Vagina (tissue), 2 donors: ENCODE results near the gene CACYBP. TPM values are rescaled to one million over a fixed set of nuclear protein-coding genes. Genes with fewer than 3 reads are reported as not detected.

ENCODE experiments used
- DNase-seq, 2 donors: peaks; one replicate each; pipeline ENCODE4 v3.0.0-alpha.2; 2017; ENCODE audit errors: extremely low spot score in 2 of 2
- H3K27ac ChIP-seq: fragments of 200-600 bp; sonication (generic); one replicate; pipeline ENCODE4 v1.5.1; 2019
- H3K27me3 ChIP-seq: fragments of 200-600 bp; sonication (generic); one replicate; pipeline ENCODE4 v1.5.1; 2019
- H3K36me3 ChIP-seq, 2 donors: fragments of 200-600 bp; sonication (generic); one replicate each; pipeline ENCODE4 v1.5.1; 2017 to 2019
- H3K4me1 ChIP-seq: fragments of 200-600 bp; sonication (generic); one replicate; pipeline ENCODE4 v1.5.1; 2019
- H3K4me3 ChIP-seq, 2 donors: fragments of 200-600 bp; sonication (generic); 1 replicate in 1 of 2; 2 replicates in 1 of 2; pipeline ENCODE4 v1.5.1; 2016 to 2019
- H3K9me3 ChIP-seq: fragments of 200-600 bp; sonication (generic); one replicate; pipeline ENCODE4 v1.5.1; 2019
- CTCF ChIP-seq, 3 experiments: fragments of 450-650 bp in 2 of 3; fragments of 200-600 bp in 1 of 3; sonication (generic) in 1 of 3; IDR thresholded peaks; one replicate each; pipeline ENCODE4 v1.5.1; 2017 to 2019; ENCODE audit warnings: antibody characterized with exemption in 3 of 3, mild to moderate bottlenecking in 2 of 3, moderate library complexity in 2 of 3
- POLR2A ChIP-seq, 2 donors: fragments of 450-650 bp; IDR thresholded peaks; one replicate each; pipeline ENCODE4 v1.6.1; 2017; ENCODE audit warnings: antibody characterized with exemption in 2 of 2, mild to moderate bottlenecking in 2 of 2, moderate library complexity in 2 of 2
- POLR2AphosphoS5 ChIP-seq, 2 donors: sonication (generic); formaldehyde crosslinking; IDR thresholded peaks; one replicate each; pipeline ENCODE4 v1.9.0; 2017; ENCODE audit warnings: antibody characterized with exemption in 2 of 2, mild to moderate bottlenecking in 2 of 2, low read depth in 1 of 2; ENCODE audit not compliant: insufficient read depth in 1 of 2
- intact Hi-C: fragments of 100-400 bp; cut with DNase I; formaldehyde crosslinking; loops from one replicate; pipeline ENCODE4 v1.15.1; 2023
- total RNA-seq: library from RNA; depleted of rRNA; stranded (reverse); fragments of >200 nt; gene quantifications from one replicate; pipeline ENCODE4 v1.2.3, GENCODE V29; 2016

CACYBP gene
- total RNA-seq, 1 donor from 2014 or later: 60.9 TPM

GRCh38 chr1:174966008-174966572, 33.7 kb upstream of the CACYBP start:
- Histone ChIP-seq H3K27ac (peak overlapping the region; percentile 84), H3K4me3 (peak overlapping the region; percentile 17 to 37), H3K27me3 (no peaks in the 10 kb centered on the region), H3K9me3 (no peaks in the 10 kb centered on the region), H3K36me3 (no peaks in the 10 kb centered on the region), H3K4me1 (peaks cover 54% of the 10 kb centered on the region)
- intact Hi-C loops: no loop called here
- TF ChIP-seq POLR2AphosphoS5 (IDR thresholded peaks at IDR 0.05; ENCODE audit: insufficient read depth in 1 of 2, low read depth in 1 of 2): peak in 1 of 2 donors; percentile 71
- TF ChIP-seq POLR2A (IDR thresholded peaks at IDR 0.05): no peak
- DNase-seq: no peak

DNA sequence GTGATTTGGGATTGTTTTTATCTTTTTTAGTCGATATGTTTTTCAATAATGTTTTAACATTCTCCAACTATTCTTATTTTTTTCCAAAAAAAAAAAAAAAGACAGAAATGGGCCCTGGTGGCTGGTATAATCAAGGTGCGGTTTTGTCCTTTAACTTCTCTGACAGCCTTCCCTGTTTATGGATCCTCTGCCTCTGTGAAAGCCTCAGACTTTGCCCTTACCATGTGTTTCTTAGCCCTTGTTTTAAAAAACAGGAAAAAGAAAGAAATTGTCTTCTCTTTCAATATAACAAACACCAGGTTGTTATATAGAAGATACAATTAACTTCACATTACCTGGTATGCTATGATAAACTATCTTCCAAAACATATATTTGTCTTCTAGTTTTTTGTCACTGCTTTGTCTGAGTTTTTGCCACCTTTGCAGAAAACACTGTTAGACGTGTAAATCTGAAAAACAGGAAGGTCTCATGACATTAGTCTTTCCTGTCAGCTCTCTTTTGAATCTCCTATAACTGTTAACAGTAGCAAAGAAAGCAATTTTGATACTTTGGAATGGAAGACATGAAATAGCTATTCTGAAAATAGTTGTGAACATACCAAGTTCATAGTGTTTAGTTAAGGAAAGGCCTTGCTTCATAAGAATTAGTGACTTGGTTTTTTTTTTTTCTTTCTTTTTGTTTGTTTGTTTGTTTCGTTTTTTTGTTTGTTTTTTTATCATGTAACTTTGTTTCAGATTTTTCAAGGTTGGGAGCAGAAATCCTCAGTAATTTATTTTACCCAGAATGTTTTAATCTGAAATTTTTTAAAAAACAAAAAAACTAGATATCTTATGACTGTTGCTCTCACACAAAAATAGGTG, 31.7 kb upstream of the CACYBP start:
- Histone ChIP-seq H3K9me3 (no peaks in the 10 kb centered on the region), H3K4me3 (no peak overlapping the region), H3K4me1 (peaks cover 52% of the 10 kb centered on the region), H3K27ac (peak overlapping the region; percentile 45), H3K36me3 (no peaks in the 10 kb centered on the region), H3K27me3 (no peaks in the 10 kb centered on the region)
- no peak for DNase-seq
- intact Hi-C loops: no loop called here
- TF ChIP-seq CTCF (IDR thresholded peaks at IDR 0.05) (no peak), POLR2AphosphoS5 (IDR thresholded peaks at IDR 0.05; ENCODE audit: insufficient read depth in 1 of 2, low read depth in 1 of 2) (no peak), POLR2A (IDR thresholded peaks at IDR 0.05) (no peak)

DNA sequence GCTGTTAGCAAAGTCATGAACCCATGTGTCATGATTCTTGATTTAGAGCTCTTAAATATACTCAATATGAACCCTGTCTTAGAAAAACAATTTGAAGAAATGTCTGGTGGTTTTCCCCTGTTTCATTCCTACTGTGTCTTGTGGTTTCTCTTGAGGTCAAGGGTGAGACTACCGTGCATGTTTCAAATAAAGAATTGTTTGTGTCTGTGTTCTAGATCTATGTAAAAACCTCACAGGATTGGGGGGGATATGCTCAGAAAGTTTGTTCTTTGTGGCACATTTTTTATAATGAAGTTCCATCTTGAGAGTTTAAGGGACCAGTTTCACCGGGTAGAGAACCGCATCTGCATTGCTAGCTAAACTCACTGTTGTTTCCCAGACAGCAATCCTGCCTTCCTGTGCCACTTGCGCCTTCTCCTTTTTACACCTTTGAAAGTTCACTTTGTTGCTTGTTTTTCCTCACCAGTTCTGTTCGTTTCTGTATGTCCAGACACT, 30.9 kb upstream of the CACYBP start:
- DNase-seq: no peak
- Histone ChIP-seq H3K4me1 (peaks cover 45% of the 10 kb centered on the region), H3K4me3 (no peak overlapping the region), H3K27ac (no peak overlapping the region), H3K36me3 (no peaks in the 10 kb centered on the region), H3K9me3 (no peaks in the 10 kb centered on the region), H3K27me3 (no peaks in the 10 kb centered on the region)
- intact Hi-C loops: no loop called here
- TF ChIP-seq POLR2AphosphoS5 (IDR thresholded peaks at IDR 0.05; ENCODE audit: insufficient read depth in 1 of 2, low read depth in 1 of 2) (no peak), CTCF (IDR thresholded peaks at IDR 0.05) (no peak)

DNA sequence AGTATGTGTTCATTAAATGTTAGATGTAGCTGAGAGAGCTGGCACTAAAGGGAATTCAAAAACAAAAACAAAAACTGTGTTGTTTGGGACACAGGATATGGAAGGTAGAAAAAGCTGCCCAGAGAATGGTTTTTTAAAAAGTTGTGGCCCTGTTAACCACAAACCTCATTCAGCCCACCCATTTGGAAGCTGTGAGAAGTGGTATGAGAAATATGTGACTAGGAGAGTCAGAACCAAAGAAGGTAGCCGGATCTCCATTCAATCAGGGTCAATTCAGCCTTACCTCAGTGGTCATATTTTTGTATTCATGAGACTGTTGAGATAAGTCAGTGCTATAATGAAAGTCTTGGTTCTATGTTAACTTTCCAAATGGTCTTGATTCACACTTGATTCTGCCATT, 29.8 kb upstream of the CACYBP start:
- H3K36me3 ChIP-seq: no peaks in the 10 kb centered on the region
- H3K4me1 ChIP-seq: peaks cover 33% of the 10 kb centered on the region
- no peak overlapping the region for H3K27ac ChIP-seq
- intact Hi-C loops: no loop called here
- no peak overlapping the region for H3K4me3 ChIP-seq
- H3K27me3 ChIP-seq: no peaks in the 10 kb centered on the region
- DNase-seq: no peak
- TF ChIP-seq POLR2AphosphoS5 (IDR thresholded peaks at IDR 0.05; ENCODE audit: insufficient read depth in 1 of 2, low read depth in 1 of 2) (no peak), POLR2A (IDR thresholded peaks at IDR 0.05) (no peak), CTCF (IDR thresholded peaks at IDR 0.05) (no peak)
- no peaks in the 10 kb centered on the region for H3K9me3 ChIP-seq

DNA sequence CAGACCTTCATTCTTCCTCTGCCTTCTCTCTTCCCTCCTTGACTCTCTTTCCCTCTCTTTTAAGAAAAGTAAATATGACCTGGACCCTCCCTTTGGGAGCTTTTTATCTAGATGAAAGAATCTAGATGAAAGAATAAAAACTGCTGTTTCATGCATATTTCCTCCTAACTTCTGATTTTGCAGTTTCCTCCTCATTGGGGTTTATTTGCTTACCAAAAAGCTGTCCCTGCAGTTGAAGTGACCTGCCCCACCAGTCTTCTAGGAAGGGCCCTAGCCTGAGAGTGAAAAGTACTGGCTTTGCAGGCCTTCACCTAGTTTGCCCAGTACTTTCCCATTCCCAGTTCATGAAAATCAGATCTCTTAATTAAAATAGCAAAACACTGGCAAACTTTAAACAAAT, 28.3 kb upstream of the CACYBP start:
- H3K27ac ChIP-seq: no peak overlapping the region
- TF ChIP-seq POLR2A (IDR thresholded peaks at IDR 0.05): no peak
- no peak for TF ChIP-seq POLR2AphosphoS5 (IDR thresholded peaks at IDR 0.05; ENCODE audit: insufficient read depth in 1 of 2, low read depth in 1 of 2)
- no peak for TF ChIP-seq CTCF (IDR thresholded peaks at IDR 0.05)
- H3K4me1 ChIP-seq: peaks cover 21% of the 10 kb centered on the region
- no peak overlapping the region for H3K4me3 ChIP-seq
- no peaks in the 10 kb centered on the region for H3K9me3 ChIP-seq
- DNase-seq: no peak
- intact Hi-C loops: no loop called here
- no peaks in the 10 kb centered on the region for H3K27me3 ChIP-seq
- H3K36me3 ChIP-seq: no peaks in the 10 kb centered on the region
